ENCODE results near the gene MTSS2.

The MTSS2 gene, protein sequence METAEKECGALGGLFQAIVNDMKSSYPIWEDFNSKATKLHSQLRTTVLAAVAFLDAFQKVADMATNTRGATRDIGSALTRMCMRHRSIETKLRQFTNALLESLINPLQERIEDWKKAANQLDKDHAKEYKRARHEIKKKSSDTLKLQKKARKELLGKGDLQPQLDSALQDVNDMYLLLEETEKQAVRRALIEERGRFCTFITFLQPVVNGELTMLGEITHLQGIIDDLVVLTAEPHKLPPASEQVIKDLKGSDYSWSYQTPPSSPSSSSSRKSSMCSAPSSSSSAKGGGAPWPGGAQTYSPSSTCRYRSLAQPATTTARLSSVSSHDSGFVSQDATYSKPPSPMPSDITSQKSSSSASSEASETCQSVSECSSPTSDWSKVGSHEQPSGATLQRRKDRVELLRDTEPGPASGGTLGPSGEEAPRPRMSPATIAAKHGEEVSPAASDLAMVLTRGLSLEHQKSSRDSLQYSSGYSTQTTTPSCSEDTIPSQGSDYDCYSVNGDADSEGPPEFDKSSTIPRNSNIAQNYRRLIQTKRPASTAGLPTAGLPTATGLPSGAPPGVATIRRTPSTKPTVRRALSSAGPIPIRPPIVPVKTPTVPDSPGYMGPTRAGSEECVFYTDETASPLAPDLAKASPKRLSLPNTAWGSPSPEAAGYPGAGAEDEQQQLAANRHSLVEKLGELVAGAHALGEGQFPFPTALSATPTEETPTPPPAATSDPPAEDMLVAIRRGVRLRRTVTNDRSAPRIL

GRCh38 chr16:70685938-70686375 is at the start of gene MTSS2:
Gene MTSS2, minus strand, starts transcription at chr16:70686053. Its CDS starts 262 bp downstream, at chr16:70685791.
- peak; percentile 96 for DNase-seq (ENCODE audit: low spot score)

DNA sequence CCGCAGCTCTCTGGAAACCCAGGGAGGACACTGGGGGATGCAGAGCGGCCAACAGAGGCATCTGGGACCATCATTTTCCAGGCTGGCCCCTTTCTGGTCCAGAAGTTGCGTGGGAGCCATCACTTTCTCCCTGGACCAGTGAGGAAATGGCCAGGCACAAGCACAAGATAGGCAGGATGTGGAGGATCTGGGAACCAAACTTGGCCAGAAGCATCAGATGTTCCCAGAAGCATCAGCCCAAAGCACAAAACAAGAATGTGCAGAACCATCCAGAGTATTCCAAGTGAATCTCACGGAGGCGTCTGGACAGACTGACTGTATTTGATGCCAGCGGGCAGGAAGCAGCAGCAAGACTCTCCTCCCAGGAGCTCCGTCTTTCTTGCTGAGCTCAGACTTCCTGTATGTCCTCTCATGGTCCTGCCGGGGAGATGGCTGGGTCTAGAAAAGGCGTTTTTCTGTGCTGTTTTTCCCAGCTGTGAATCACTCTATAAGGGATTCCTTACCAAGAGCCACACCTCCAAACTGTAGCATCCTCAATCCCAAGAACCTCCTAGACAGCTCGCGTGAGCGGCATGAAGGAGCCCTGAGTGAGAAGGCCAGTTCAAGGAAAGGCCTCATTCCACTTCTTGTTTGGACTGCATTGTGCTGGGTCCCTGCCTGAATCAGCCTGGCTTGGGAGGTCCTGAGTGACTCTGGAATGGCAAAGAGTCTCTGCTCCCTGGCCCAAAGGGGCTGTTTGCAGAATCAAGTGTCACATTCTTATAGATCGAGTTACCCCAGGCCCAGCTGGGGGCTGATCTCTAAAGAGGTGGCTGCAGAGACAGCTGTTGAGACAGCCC is 49.5 kb upstream of the MTSS2 start:
- DNase-seq (ENCODE audit: low spot score), result no peak

DNA sequence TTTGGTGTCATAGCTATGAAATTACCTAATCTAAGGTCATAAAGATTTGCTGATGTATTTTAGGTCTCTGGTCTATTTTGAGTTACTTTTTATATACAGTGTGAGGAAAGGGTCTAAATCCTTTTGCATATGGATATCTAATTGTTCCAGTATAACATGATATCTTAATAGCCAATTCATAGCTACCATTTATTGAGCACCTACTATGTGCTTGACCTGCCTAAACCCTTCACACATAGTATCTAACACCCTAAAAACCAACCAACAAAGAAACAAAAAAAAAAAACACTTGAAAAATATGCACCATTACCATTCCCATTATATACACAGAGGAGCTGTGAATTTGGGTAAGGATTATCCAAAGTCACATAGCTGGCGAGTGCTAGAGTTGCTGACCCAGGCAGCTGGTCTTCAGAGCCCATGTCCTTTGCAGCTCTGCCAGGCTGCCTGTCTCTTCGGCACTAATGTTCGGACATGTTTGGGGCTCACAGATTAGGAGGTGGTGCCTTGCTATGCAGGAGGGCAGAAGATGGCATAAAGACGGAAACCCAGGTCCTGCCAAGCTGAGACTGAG is 48.8 kb upstream of the MTSS2 start:
- no peak for DNase-seq (ENCODE audit: low spot score)

DNA sequence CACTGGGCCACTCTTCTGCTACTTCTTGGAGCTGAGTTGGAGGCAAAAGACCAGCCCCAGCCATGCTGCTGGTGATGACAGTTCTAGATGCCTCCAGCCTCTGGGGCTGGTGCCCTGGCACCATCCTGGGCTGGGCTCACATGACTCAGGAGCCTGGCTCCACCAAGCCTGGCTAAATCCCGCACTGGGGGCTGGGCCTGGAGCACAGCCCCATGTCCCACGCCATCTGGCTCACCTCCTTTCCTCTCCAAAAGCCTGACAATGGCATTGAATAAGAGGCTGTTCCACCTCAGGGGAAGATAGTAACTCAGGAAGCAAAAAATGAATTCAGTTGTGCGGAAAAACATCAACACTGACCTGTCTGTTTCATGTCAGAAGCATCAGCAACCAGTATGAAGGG is 45.1 kb upstream of the MTSS2 start:
- DNase-seq (ENCODE audit: low spot score), result no peak

- DNase-seq (ENCODE audit: low spot score), result no peak
Observed at GRCh38 chr16:70730031-70730430, 44.2 kb upstream of the MTSS2 start.

- no peak for DNase-seq (ENCODE audit: low spot score)
Observed at GRCh38 chr16:70729292-70729691, 43.4 kb upstream of the MTSS2 start.

DNA sequence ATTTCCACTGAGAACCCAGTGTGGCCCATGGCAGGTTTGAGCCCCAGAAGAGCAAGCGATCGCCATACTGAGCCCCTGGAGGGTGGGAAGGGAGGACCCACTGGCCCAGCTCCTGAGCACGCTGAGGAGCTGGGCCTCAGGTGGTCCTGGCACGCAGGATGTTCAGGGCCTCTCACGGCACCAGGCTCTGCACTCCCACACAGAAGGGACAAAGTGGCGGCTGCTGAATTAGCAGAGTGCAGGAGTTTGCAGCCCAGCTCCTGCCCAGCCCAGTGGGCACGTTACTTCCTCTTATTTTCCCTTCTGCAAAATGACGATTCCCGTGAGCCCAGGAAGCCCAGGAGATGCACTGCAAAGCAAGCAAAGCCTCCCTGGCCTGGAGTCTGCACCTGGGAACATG is 42.3 kb upstream of the MTSS2 start:
- no peak for DNase-seq (ENCODE audit: low spot score)

- no peak for DNase-seq (ENCODE audit: low spot score)
Observed at GRCh38 chr16:70726892-70727361, 41.1 kb upstream of the MTSS2 start.

DNA sequence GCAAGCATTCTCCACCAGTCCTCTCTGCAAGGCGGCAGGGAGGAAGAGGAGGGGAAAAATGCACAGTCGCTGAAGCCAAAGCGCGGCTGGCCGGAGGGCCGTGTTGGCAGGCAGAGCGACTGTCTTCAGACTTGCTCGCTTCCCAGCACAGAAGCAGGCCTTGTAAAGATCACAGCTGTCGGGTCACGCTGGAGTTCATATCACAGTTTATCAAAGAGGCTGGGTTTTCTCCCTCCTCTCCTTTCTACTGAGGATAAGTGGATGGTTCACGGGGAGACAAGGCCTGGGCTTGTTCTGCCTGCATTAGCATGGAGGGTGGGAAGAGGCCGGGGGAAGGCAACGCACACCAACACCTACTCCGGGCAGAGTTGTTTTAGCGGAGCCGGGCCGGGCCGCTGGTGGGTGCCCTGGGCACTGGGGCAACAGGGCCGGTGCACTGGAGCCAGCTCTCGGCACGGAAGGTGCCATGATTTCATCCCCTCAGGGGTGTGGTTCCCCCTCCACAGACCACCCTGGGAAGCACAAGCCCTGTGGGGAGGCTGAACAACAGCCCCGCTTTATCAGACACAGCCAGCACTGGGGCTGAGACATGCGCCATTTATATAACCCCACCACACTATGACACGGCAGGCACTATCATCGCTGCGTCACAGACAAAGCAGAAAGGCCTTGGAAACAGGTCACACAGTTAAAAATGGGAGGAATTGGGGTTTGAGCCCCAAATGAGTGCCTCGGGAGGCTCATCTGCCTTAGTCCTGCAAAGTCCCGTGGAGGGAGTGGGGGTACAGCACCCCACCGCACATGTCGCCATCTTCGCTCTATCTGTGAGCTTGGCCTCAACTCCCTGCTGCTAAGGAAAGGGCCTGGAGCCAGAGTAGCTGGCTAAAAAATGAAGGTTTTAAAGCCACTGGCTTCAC is 40.3 kb upstream of the MTSS2 start:
- no peak for DNase-seq (ENCODE audit: low spot score)

- DNase-seq (ENCODE audit: low spot score), result no peak
Observed at GRCh38 chr16:70725024-70725911, 39.4 kb upstream of the MTSS2 start.

GRCh38 chr16:70724146-70725023 is 38.5 kb upstream of the MTSS2 start:
- no peak for DNase-seq (ENCODE audit: low spot score)

DNA sequence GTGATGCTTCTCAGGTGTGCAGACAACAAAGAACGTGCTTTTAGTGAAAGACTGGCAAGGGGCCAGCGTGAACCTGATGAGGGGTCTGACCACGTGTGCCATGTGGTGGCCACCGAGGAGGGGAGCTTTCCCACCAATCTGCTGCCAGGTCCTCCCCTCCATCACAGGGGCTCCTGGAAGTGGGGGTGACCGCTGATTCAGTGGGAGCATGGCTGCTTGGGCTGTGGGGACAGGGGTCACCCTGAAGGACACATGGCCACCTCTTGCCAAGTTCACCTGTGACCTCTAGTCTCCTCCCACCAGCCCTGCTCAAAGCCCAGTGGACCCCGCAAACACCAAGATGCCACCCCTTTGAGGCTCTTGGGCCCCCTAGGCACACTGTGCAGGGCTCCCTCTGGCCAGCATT is 37.9 kb upstream of the MTSS2 start:
- DNase-seq (ENCODE audit: low spot score), result no peak

GRCh38 chr16:70721202-70721963 is 35.5 kb upstream of the MTSS2 start:
- no peak for DNase-seq (ENCODE audit: low spot score)

GRCh38 chr16:70720425-70721201 is 34.8 kb upstream of the MTSS2 start:
- DNase-seq (ENCODE audit: low spot score), result no peak

GRCh38 chr16:70717065-70717464 is 31.2 kb upstream of the MTSS2 start:
- no peak for DNase-seq (ENCODE audit: low spot score)

- no peak for DNase-seq (ENCODE audit: low spot score)
Observed at GRCh38 chr16:70715860-70716357, 30.1 kb upstream of the MTSS2 start.
